DOHH2 (cell line): ENCODE results near the gene LCE1E.

Experiments
- EZH2phosphoT487 ChIP-seq: fragments of 200-600 bp; sonication (generic); IDR thresholded peaks from 2 replicates; pipeline ENCODE4 v1.6.1; 2017; ENCODE audit warnings: borderline replicate concordance, mild to moderate bottlenecking, antibody characterized with exemption, low read length, moderate library complexity, mixed read lengths
- TF ChIP-seq, protein P1 (sequence below): fragments of 200-600 bp; sonication (generic); IDR thresholded peaks from one replicate; pipeline ENCODE4 v1.5.1; 2014; ENCODE audit warnings: antibody characterized with exemption, mild to moderate bottlenecking, low read depth, low read length; ENCODE audit not compliant: poor library complexity, severe bottlenecking

DNA sequence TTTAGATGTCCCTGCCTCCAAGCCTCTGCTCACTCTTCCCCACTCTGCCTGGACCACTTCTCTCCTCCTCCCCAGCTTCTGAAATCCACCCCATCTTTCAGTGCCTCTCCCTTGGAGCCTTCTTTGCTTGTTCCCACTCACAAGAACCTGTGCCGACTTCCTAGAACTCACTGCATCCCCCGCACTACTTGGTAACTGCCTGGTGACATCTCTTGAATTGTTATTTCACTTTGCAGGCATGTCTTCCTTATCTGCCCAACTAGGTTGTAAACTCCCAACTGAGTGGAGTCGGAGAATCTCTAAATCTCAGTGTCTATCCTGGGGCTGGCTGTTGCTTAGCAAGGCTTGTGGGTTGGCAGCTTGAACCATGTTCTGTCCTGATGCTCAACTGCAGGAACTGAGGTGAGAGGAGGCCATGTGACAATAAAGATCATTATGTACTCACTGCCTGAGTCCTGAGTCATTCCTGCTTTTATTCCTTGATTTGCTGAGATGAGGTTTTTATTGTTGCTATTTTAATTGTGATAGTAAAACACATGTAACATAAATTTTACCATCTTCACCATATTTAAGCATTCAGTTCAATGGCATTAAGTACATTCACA lies 24.3 kb upstream of the LCE1E start:
- no peak for TF ChIP-seq EZH2phosphoT487
- TF ChIP-seq, protein P1, sequence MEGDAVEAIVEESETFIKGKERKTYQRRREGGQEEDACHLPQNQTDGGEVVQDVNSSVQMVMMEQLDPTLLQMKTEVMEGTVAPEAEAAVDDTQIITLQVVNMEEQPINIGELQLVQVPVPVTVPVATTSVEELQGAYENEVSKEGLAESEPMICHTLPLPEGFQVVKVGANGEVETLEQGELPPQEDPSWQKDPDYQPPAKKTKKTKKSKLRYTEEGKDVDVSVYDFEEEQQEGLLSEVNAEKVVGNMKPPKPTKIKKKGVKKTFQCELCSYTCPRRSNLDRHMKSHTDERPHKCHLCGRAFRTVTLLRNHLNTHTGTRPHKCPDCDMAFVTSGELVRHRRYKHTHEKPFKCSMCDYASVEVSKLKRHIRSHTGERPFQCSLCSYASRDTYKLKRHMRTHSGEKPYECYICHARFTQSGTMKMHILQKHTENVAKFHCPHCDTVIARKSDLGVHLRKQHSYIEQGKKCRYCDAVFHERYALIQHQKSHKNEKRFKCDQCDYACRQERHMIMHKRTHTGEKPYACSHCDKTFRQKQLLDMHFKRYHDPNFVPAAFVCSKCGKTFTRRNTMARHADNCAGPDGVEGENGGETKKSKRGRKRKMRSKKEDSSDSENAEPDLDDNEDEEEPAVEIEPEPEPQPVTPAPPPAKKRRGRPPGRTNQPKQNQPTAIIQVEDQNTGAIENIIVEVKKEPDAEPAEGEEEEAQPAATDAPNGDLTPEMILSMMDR, result no peak
